HG03108 (cell line): ENCODE measurements around the gene SLC35B2.

Source experiments
- ATAC-seq: cut with Tn5 transposase; IDR thresholded peaks from one replicate; pipeline ENCODE4 v1.9.1; 2021; ENCODE audit warnings: moderate library complexity; ENCODE audit not compliant: unreplicated experiment

The SLC35B2 gene

DNA sequence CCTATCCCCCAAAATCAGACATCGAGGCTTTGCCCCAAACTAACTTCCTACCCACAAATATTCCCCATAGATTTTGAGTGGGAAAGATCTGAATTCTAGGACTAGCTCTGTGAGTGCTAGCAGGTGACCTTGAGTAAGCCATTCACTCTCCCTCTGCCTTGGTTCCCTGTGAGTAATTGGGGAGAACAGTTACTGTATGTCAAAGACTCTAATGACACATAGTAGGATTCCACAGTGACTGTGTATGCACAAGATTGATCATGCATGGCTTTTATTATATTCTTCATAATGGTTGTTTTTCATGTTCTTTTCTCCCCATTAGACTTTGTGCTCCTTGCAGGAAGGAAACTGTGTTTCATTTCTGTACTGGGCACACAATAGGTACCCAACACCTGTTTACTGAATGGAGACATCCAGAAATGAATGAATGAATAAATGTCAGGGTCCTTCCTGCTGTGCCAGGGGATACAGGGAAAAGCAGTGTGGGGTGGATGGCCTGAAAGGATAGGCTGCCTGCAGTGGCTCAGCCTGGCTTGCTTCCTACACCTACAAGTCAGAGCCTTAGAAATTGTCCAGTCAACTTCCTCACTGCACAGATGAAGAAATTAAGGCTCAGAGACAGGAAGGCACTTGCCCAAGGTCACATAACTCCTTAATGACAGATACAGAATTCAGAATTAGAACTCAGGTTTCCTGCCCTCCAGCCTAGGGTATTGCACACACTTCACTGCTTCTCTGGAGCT is 12.0 kb upstream of the SLC35B2 start:
- no peak for ATAC-seq

- no peak for ATAC-seq
Measured at GRCh38 chr6:44268095-44268628, 10.8 kb upstream of the SLC35B2 start.

DNA sequence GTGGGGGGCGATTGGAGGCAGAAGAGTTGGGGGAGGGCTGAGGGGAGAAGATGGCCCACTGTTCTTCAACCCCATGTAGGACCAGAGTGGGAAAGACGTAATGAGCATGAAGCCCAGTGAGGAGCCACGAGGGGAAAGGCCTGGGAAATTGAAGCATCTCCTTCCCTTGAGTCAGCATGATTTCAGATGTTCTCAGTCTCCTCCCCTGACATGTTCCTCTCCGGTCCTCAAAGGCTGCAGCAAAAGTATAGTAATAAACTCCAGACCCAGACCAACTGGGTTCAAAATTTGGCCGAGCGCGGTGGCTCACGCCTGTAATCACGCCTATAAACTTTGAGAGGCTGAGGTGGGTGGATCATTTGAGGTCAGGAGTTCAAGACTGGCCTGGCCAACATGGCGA is 9.9 kb upstream of the SLC35B2 start:
- ATAC-seq: no peak

GRCh38 chr6:44266347-44266746 is 9.0 kb upstream of the SLC35B2 start:
- peak; percentile 31 for ATAC-seq

- no peak for ATAC-seq
Measured at GRCh38 chr6:44265722-44266233, 8.4 kb upstream of the SLC35B2 start.

- peak; percentile 31 for ATAC-seq
Measured at GRCh38 chr6:44265007-44265721, 7.8 kb upstream of the SLC35B2 start, which contains the start of gene NFKBIE. Gene NFKBIE (minus strand): TSS chr6:44265551. CDS start chr6:44265346, 205 bp downstream.

DNA sequence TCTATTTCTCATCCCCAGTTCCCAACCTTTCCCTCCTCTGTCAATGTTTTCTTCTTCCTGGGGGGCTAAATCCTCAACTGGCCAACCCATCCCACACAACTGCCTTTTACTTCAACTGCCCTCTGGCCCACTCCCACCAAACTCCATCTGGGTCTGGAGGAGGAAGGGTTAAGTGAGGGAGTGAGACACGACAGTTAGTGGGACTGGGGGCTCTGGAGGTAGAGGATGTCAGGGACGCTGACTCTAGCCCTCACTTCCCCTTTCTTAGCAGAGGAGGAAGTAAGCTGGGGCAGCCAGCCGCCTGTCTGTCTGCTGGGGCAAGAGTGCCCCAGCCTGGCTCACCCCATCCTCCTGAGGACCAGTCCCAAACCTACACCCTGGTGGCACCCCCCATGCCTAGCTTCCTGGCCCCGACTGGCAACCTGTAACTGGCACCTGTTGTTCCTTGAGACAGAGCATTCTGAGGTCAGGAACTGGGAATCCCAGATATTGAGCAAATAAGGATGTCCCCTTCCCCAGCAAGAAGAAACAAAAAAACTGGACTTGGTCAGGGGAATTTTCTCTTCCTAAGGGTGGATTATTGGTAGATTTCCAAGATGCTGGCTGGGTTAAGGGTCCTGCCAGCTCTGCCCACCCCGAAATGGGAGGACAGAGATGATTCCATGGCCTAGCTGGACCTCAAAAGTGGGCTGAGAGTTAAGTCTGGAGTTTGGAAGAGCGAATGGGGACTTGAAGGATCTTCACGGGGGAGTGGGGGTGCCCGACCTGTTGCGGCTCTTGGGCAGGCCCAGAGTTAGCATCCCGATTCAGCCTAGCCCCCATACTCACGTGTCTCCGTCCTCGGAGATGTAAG is 7.1 kb upstream of the SLC35B2 start:
- peak; percentile 27 for ATAC-seq

DNA sequence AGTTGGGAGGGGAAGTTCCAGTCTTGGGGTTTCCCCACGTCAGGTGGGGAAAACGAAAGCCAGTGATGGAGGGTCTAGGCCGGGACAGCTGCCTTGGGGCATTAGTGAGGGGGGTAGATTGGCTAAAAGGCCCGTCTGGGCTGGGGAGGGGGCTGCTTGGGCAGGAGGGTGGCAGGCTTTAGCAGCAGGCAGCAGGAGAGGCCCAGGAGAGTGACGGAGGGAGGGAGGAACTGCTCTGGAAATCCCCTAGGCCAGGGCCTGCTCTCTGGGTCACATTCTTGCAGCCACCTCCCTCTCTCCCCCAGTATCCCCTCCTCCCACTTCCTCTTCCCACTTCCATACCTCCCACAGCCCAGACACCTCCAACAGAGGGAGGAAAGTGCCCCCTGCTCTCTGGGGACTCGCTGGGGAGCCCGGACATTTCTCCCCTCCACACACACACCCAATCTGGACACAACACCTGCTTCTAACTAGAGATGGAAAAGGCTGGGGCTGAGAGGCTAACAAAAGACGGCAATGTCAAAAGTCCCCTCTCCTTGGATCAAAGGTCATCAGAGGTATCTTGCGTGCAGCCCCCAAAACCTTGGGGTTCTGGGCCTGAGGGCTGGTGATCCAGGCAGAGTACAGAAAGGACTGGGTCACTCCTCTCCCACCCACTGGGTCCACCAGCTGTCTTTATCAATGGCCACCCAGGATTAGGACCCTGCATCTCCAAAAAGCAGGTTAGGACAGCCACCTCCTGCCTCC is 6.2 kb upstream of the SLC35B2 start:
- no peak for ATAC-seq

DNA sequence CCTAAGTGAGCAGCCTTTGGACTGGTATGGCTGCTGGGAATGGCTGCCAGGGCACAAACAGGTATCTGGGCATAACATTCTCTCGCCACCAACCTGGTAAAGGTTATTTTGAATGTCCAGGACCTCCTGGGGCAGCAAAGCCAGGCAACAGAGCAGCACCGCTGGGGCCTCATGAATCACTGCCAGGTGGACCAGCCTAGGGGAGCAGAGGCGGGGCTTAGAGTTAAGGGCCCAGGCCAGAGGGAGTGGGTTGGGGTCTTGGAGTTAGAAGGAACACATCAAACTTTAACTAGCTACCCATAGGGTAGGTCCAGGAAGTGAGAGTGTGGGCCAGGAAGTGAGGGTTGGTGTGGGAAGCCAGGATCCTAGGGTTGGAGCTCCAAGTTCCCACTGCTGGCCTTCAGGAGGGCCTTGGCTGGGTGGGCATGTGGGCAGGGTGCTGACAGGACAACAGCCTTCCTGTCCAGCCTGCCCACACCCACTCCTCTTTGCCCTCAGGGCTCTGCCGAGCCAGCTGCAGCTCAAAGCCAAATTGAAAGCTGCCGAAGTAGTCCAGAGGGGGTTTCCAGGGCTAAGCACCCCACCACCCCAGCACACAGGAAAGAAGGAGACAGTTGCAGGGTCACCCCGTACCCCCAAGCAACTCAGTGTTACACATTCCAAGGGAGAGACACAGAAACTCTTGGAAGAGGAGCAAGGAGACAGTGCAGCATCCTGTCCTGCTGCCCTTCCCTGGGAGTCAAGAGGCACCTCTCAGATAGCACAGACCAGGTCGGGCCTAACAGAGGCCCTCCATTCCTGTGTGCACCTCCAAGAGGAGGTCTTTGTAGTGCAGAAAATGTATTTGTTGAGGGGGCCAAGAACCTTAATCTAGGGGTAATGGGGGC is 5.4 kb upstream of the SLC35B2 start:
- ATAC-seq: no peak

DNA sequence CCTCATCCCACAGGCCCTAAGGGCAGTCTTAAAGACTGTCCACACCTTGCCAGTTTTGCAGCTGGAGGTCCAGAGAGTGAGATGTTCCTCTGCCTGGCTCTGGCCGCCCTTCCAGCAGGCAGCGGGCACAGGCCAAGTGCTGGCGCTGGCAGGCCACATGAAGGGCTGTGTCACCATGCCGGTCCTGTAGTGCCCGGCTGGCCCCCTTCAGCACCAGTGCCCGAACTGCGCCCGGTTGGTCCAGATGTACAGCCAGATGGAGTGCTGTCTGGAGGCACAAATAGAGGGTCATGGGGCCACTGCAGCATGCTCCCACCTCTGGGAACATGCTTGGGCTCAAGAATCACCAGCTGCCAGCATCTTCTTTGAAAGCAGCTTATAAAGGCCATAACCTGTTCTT is 4.3 kb upstream of the SLC35B2 start:
- no peak for ATAC-seq

DNA sequence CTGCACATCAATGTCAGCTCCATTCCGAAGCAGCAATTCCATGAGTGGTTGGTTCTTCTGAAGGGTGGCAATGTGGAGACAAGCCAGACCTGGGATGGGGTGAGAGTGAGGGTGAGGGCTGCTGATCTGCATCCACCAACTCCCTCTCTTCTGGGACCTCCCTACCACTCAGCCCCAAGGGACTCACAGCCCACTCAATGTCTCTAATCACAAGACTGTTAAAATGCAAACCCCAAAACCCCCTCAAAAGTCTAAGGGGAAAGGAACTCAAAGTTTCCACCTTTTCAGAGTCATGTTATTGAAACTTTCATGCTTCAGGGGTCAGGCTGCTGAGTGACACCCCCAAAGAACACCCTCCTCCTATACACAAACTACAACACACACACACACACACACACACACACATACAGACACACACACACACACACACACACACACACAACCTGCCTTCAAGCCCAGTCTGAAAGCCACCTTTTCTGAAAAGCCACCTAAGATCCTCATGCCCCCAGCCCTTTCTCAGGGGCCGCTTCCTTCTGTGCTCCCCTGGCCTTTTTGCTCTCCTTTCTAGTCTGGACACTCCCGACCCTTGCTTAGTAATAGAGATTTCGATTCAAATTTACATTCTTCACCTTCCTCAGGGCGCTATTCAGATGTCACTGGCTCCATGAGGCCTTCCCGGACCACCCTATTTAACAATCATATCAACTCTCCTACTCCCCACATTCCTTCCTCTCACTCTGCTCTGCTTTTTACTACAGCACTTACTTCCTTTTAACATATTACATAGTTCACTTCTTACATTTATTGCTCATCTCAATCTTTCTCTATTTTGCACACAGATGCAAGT is 3.3 kb upstream of the SLC35B2 start:
- no peak for ATAC-seq

- no peak for ATAC-seq
Measured at GRCh38 chr6:44260011-44260410, 2.7 kb upstream of the SLC35B2 start.

GRCh38 chr6:44258921-44259320 is 1.6 kb upstream of the SLC35B2 start:
- no peak for ATAC-seq

DNA sequence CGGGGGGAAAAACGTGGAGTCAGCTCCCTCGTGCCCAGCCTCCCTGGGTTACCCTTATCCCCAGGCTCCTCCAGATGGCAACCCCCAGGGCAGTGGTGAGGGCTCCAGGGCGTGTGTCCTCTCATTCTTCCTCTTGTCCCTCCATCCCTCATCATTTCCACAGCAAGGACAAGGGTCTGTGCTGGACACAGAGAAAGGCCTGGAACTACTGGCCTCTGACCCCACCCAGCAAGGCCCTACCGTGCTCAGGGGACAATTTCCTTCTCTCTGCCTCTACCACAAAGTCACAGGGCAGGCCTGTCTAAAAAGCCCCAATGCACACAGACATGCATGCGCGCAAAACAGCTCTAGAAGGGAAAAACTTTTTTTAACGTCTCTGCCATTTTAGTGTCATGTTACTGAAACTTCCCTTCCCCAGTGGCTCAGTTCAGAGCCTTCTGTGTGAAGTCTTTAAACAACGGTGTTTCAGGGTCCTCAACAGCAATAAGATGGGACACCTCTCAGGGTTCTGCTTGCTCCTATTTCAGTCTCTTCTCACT is 1.1 kb upstream of the SLC35B2 start:
- ATAC-seq: no peak

DNA sequence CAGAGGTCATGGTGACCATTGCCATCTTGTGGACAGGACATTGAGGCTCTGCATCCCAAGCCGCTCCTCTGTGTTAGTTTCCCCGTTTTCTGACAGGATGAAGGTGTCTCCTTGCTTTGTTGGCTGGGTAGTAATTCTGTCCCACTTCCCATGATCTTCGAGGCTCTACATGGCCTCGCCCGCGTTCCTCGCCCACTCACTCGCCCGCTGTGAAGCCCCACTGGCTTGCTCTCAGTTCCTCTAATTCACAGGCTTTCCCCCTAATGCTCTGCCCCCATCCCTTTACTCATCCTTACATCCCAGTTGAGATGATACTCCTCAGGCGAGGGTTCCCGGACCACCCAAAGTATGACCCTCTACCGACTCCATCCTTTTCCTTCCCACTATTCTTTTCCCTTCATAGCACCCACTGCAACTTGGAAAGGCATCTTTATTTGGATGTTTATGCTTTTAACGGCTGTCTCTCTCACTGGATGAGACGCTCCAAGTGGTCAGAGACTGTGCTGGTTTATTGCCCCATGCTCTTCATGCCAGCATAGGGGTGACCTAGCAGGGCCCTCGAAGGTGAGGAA is 511 bp upstream of the SLC35B2 start:
- peak; percentile 11 for ATAC-seq

DNA sequence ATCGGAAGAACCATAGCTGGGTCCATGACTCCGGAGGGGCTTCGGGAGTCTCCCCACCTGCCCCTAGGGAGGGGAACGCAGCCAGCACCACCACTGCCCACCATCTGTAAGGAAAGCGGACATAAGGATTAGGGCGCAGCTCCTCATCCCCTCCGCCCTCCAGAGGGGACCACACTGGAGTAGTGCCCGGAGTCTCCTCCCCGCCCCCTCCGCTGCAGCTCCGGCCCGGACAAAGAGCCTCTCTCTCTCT is 628 bp downstream of the SLC35B2 start:
- ATAC-seq: peak; percentile 8

DNA sequence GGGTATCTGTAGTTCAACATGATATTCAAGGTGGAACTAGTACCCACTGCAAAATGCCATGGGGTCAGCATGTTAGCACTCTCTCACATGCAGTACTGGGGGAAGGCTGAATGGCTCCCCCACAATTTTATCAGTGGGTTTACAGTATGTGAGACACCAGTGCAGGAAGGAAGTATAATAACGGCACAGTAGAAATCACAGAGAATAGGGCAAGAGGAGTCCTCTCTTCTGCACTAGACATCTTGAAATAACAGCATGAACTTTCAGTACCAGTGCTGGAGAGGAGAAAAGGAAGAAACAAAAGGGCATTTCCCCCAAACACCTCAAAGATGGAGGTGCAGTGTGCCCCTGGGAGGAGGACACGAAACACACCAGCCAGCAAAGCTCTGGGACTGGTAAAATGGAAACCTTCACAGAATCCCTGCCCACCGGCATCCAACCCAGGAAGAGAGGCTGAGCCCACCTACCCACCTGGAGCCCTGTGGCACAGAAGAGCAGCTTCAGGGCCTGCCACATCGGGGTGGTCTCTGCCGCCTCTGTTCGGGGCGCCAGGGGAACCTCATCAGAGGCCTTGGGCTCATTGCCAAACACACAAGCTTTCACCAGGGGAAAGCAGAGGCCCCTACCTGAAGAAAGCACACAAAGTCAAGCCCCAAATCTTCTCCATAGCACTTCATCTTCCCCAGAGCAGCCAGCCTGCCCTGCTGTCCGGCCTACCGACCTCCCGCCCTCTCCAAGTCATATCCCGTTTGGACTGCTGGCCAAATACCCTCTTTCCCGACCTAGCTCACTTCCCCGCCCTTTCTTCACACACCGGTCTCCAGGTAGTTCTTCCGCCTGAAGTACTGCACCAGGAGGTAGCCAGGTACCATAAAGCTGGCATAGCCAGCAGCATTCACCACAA is 1.2 kb downstream of the SLC35B2 start:
- ATAC-seq: no peak
